Liver (tissue), 9 donors: ENCODE measurements around the gene ARHGAP35. TPM values are rescaled to one million over a fixed set of nuclear protein-coding genes. Genes with fewer than 3 reads are reported as not detected.

ENCODE experiments used
- DNase-seq: peaks from one replicate; pipeline ENCODE4 v3.0.0-alpha.2; 2017; ENCODE audit warnings: low spot score
- H3K27ac ChIP-seq, 2 donors: one replicate each; pipeline ENCODE4 v1.7.0; 2013; ENCODE audit warnings: inconsistent platforms in 2 of 2, low read length in 2 of 2, control low read depth in 1 of 2, low read depth in 1 of 2, mild to moderate bottlenecking in 1 of 2
- H3K27me3 ChIP-seq, 4 donors: one replicate each; pipeline versions ENCODE4 v1.6.1 to v1.7.0; 2013; ENCODE audit warnings: low read length in 3 of 4, inconsistent platforms in 1 of 4, mild to moderate bottlenecking in 1 of 4, moderate library complexity in 1 of 4; ENCODE audit not compliant: control insufficient read depth in 4 of 4, insufficient read depth in 4 of 4
- H3K36me3 ChIP-seq, 4 donors: one replicate each; pipeline versions ENCODE4 v1.6.1 to v1.7.0; 2013; ENCODE audit warnings: low read length in 3 of 4, mild to moderate bottlenecking in 3 of 4, low read depth in 1 of 4, moderate library complexity in 1 of 4; ENCODE audit not compliant: control insufficient read depth in 4 of 4, insufficient read depth in 3 of 4
- H3K4me1 ChIP-seq, 4 donors: one replicate each; pipeline versions ENCODE4 v1.6.1 to v1.7.0; 2013; ENCODE audit warnings: low read length in 3 of 4, mild to moderate bottlenecking in 3 of 4, moderate library complexity in 1 of 4; ENCODE audit not compliant: control insufficient read depth in 4 of 4, insufficient read depth in 4 of 4
- H3K4me3 ChIP-seq, 3 donors: one replicate each; pipeline versions ENCODE4 v1.6.1 to v1.7.0; 2013; ENCODE audit warnings: low read length in 3 of 3, control low read depth in 1 of 3, low read depth in 1 of 3, mild to moderate bottlenecking in 1 of 3
- H3K9ac ChIP-seq, 2 donors: one replicate each; pipeline ENCODE4 v1.7.0; 2013; ENCODE audit warnings: low read length in 2 of 2, mild to moderate bottlenecking in 2 of 2, moderate library complexity in 2 of 2, control low read depth in 1 of 2, low read depth in 1 of 2
- H3K9me3 ChIP-seq, 4 donors: one replicate each; pipeline versions ENCODE4 v1.6.1 to v1.7.0; 2013; ENCODE audit warnings: low read length in 3 of 4; ENCODE audit not compliant: control insufficient read depth in 4 of 4
- FOXA1 ChIP-seq: IDR thresholded peaks from 2 replicates; pipeline ENCODE4 v1.6.1; 2016; ENCODE audit warnings: antibody characterized with exemption
- FOXA2 ChIP-seq: IDR thresholded peaks from 2 replicates; pipeline ENCODE4 v1.6.1; 2016; ENCODE audit warnings: antibody characterized with exemption
- GABPA ChIP-seq, 2 donors: IDR thresholded peaks in 1 of 2; conservative IDR thresholded peaks in 1 of 2; 2 replicates each; pipeline ENCODE4 v1.6.1; 2016; ENCODE audit warnings: antibody characterized with exemption in 2 of 2, mild to moderate bottlenecking in 1 of 2, moderate library complexity in 1 of 2
- HNF4A ChIP-seq, 2 donors: conservative IDR thresholded peaks; 2 replicates each; pipeline ENCODE4 v1.6.1; 2016; ENCODE audit warnings: antibody characterized with exemption in 2 of 2, mild to moderate bottlenecking in 2 of 2
- HNF4G ChIP-seq: IDR thresholded peaks from 2 replicates; pipeline ENCODE4 v1.6.1; 2016; ENCODE audit warnings: antibody characterized with exemption
- JUND ChIP-seq, 2 donors: IDR thresholded peaks; 2 replicates each; pipeline ENCODE4 v1.6.1; 2016; ENCODE audit warnings: antibody characterized with exemption in 2 of 2
- NR2F2 ChIP-seq: IDR thresholded peaks from 2 replicates; pipeline ENCODE4 v1.6.1; 2016; ENCODE audit warnings: antibody characterized with exemption
- RAD21 ChIP-seq, 2 donors: IDR thresholded peaks; 2 replicates each; pipeline ENCODE4 v1.6.1; 2016; ENCODE audit warnings: antibody characterized with exemption in 2 of 2, mild to moderate bottlenecking in 2 of 2
- RXRA ChIP-seq, 2 donors: IDR thresholded peaks; 2 replicates each; pipeline ENCODE4 v1.6.1; 2017 to 2018; ENCODE audit warnings: antibody characterized with exemption in 2 of 2, mild to moderate bottlenecking in 1 of 2
- SP1 ChIP-seq: IDR thresholded peaks from 2 replicates; pipeline ENCODE4 v1.6.1; 2018; ENCODE audit warnings: antibody characterized with exemption, mild to moderate bottlenecking
- TAF1 ChIP-seq: conservative IDR thresholded peaks from 2 replicates; pipeline ENCODE4 v1.6.1; 2016; ENCODE audit warnings: antibody characterized with exemption, mild to moderate bottlenecking
- YY1 ChIP-seq: IDR thresholded peaks from 2 replicates; pipeline ENCODE4 v1.6.1; 2016; ENCODE audit warnings: antibody characterized with exemption, mild to moderate bottlenecking
- WGBS: extraction: QIAGEN DNeasy Blood & Tissue Kit; methylation state at CpG from one replicate; pipeline ENCODE4 v1.1.7; 2013; 5-methylcytosine and 5-hydroxymethylcytosine counted together
- polyA plus RNA-seq, 2 donors: library from polyadenylated mRNA; stranded (reverse) in 1 of 2; unstranded in 1 of 2; fragments of 200-250 nt in 1 of 2; fragments of >200 nt in 1 of 2; fragmentation: Nextera tagmentation in 1 of 2; extraction: Ambion mirVana in 1 of 2; gene quantifications; one replicate each; pipeline versions ENCODE4 v1.2.1 to v1.2.3, GENCODE V29; 2013 to 2015
- total RNA-seq, 2 donors: library from RNA; depleted of rRNA; stranded (reverse); fragments of >200 nt; gene quantifications; one replicate each; pipeline ENCODE4 v1.2.3, GENCODE V29; 2014
- TF ChIP-seq, protein P1 (sequence below): IDR thresholded peaks from 2 replicates; pipeline ENCODE4 v1.6.1; 2016; ENCODE audit warnings: antibody characterized with exemption
- TF ChIP-seq, protein P2 (sequence below): IDR thresholded peaks from 2 replicates; pipeline ENCODE4 v1.6.1; 2016; ENCODE audit warnings: antibody characterized with exemption, mild to moderate bottlenecking
- TF ChIP-seq, protein P3 (sequence below): IDR thresholded peaks from 2 replicates; pipeline ENCODE4 v1.6.1; 2016; ENCODE audit warnings: antibody characterized with exemption
- TF ChIP-seq, protein P4 (sequence below): IDR thresholded peaks from 2 replicates; pipeline ENCODE4 v1.6.1; 2016; ENCODE audit warnings: antibody characterized with exemption
- TF ChIP-seq, protein P5 (sequence below): fragments of 150-350 bp; IDR thresholded peaks from 2 replicates; pipeline ENCODE4 v1.5.1; 2017; ENCODE audit warnings: improper control_type of control experiment, low read depth, low read length; ENCODE audit not compliant: missing input control
- donor health status: healthy.
- donor health status: healthy.
- donor health status: healthy.
- donor health status: healthy.
- donor health status: healthy.

ARHGAP35 gene
- total and polyA plus RNA-seq, 4 donors, result 15.5 to 49.2 (median 21.7) TPM

DNA sequence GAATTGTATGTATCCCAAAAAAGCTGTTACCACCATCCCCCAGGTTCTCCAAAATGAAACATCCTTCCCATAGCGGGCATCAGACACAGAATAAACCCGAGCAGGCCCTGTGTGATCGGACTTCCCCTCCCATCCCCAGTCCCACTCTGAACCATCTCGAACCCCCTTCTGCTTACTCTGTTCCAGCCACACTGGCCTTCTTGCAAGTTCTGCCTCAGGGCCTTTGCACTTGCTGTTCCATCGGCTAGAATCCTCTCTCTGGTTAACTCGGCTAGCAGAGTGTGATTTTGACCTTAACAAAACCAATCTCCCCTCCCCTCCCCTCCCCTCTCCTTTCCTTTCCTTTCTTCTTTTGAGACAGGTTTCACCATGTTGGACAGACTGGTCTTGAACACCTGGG lies 25.8 kb upstream of the ARHGAP35 start:
- Histone ChIP-seq H3K36me3 (peaks cover 2 to 17% (median 6%) of the 10 kb centered on the region in 4 donors), H3K9ac (no peak overlapping the region), H3K27ac (no peak overlapping the region), H3K9me3 (no peaks in the 10 kb centered on the region), H3K4me1 (peaks cover 0 to 10% (median 6%) of the 10 kb centered on the region in 4 donors), H3K27me3 (no peaks in the 10 kb centered on the region), H3K4me3 (no peak overlapping the region)
- WGBS, result 96% methylated on average over 6 of the region's 6 CpGs
- DNase-seq, result no peak
- no peak for TF ChIP-seq HNF4A (conservative IDR thresholded peaks at IDR 0.05)
- TF ChIP-seq, protein P1, sequence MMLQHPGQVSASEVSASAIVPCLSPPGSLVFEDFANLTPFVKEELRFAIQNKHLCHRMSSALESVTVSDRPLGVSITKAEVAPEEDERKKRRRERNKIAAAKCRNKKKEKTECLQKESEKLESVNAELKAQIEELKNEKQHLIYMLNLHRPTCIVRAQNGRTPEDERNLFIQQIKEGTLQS, result no peak
- TF ChIP-seq RAD21 (IDR thresholded peaks at IDR 0.05), result no peak
- no peak for TF ChIP-seq HNF4G
- TF ChIP-seq, protein P2, sequence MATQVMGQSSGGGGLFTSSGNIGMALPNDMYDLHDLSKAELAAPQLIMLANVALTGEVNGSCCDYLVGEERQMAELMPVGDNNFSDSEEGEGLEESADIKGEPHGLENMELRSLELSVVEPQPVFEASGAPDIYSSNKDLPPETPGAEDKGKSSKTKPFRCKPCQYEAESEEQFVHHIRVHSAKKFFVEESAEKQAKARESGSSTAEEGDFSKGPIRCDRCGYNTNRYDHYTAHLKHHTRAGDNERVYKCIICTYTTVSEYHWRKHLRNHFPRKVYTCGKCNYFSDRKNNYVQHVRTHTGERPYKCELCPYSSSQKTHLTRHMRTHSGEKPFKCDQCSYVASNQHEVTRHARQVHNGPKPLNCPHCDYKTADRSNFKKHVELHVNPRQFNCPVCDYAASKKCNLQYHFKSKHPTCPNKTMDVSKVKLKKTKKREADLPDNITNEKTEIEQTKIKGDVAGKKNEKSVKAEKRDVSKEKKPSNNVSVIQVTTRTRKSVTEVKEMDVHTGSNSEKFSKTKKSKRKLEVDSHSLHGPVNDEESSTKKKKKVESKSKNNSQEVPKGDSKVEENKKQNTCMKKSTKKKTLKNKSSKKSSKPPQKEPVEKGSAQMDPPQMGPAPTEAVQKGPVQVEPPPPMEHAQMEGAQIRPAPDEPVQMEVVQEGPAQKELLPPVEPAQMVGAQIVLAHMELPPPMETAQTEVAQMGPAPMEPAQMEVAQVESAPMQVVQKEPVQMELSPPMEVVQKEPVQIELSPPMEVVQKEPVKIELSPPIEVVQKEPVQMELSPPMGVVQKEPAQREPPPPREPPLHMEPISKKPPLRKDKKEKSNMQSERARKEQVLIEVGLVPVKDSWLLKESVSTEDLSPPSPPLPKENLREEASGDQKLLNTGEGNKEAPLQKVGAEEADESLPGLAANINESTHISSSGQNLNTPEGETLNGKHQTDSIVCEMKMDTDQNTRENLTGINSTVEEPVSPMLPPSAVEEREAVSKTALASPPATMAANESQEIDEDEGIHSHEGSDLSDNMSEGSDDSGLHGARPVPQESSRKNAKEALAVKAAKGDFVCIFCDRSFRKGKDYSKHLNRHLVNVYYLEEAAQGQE, result no peak
- TF ChIP-seq, protein P3, sequence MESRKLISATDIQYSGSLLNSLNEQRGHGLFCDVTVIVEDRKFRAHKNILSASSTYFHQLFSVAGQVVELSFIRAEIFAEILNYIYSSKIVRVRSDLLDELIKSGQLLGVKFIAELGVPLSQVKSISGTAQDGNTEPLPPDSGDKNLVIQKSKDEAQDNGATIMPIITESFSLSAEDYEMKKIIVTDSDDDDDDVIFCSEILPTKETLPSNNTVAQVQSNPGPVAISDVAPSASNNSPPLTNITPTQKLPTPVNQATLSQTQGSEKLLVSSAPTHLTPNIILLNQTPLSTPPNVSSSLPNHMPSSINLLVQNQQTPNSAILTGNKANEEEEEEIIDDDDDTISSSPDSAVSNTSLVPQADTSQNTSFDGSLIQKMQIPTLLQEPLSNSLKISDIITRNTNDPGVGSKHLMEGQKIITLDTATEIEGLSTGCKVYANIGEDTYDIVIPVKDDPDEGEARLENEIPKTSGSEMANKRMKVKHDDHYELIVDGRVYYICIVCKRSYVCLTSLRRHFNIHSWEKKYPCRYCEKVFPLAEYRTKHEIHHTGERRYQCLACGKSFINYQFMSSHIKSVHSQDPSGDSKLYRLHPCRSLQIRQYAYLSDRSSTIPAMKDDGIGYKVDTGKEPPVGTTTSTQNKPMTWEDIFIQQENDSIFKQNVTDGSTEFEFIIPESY, result no peak
- TF ChIP-seq RXRA (IDR thresholded peaks at IDR 0.05), result no peak
- TF ChIP-seq GABPA (IDR thresholded peaks at IDR 0.05 in 1 of 2, conservative IDR thresholded peaks at IDR 0.05 in 1 of 2), result no peak
- TF ChIP-seq YY1, result no peak
- TF ChIP-seq SP1, result no peak
- TF ChIP-seq, protein P4, sequence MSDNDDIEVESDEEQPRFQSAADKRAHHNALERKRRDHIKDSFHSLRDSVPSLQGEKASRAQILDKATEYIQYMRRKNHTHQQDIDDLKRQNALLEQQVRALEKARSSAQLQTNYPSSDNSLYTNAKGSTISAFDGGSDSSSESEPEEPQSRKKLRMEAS, result no peak
- TF ChIP-seq TAF1, result no peak
- no peak for TF ChIP-seq NR2F2

DNA sequence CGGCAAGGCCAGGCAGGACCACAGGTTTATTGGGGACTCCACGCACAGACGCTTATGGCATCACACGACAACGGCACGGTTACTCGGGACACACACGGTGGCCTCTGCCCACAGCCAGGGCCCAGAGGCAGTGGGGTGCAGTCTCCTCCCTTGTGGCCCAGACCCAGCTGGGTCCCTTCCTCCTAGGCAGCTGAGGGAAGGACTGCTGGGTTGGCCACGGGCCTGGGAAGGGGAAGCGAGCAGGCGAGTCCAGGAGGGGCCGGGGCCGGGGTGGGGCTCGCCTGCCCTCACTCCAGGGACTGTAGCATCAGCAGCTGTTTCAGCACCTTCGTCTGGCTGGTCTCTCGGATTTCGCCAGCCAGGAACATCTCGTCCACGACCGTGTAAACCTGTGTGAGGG lies 22.6 kb upstream of the ARHGAP35 start:
- no peak for DNase-seq
- WGBS, result 92% methylated on average over 20 of the region's 20 CpGs
- H3K4me1 ChIP-seq, result peaks cover 0 to 10% (median 6%) of the 10 kb centered on the region in 4 donors
- H3K27me3 ChIP-seq, result no peaks in the 10 kb centered on the region
- H3K4me3 ChIP-seq, result no peak overlapping the region
- peaks cover 3 to 24% (median 10%) of the 10 kb centered on the region in 4 donors for H3K36me3 ChIP-seq
- no peaks in the 10 kb centered on the region for H3K9me3 ChIP-seq
- H3K27ac ChIP-seq, result no peak overlapping the region
- H3K9ac ChIP-seq, result no peak overlapping the region
- TF ChIP-seq GABPA (IDR thresholded peaks at IDR 0.05 in 1 of 2, conservative IDR thresholded peaks at IDR 0.05 in 1 of 2) (no peak), FOXA1 (no peak), NR2F2 (no peak), YY1 (no peak), RAD21 (IDR thresholded peaks at IDR 0.05) (no peak), HNF4G (no peak), SP1 (no peak), TAF1 (no peak), FOXA2 (no peak), JUND (IDR thresholded peaks at IDR 0.05) (no peak)
- TF ChIP-seq, protein P4, result no peak
- TF ChIP-seq, protein P2, result no peak
- TF ChIP-seq, protein P1, result no peak
- TF ChIP-seq, protein P3, result no peak
- TF ChIP-seq, protein P5, sequence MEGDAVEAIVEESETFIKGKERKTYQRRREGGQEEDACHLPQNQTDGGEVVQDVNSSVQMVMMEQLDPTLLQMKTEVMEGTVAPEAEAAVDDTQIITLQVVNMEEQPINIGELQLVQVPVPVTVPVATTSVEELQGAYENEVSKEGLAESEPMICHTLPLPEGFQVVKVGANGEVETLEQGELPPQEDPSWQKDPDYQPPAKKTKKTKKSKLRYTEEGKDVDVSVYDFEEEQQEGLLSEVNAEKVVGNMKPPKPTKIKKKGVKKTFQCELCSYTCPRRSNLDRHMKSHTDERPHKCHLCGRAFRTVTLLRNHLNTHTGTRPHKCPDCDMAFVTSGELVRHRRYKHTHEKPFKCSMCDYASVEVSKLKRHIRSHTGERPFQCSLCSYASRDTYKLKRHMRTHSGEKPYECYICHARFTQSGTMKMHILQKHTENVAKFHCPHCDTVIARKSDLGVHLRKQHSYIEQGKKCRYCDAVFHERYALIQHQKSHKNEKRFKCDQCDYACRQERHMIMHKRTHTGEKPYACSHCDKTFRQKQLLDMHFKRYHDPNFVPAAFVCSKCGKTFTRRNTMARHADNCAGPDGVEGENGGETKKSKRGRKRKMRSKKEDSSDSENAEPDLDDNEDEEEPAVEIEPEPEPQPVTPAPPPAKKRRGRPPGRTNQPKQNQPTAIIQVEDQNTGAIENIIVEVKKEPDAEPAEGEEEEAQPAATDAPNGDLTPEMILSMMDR, result no peak
